C4-2B (cell line): ENCODE measurements around the gene KCTD7.

Experiments used
- CTCF ChIP-seq: fragments of 450-650 bp; conservative IDR thresholded peaks from 2 replicates; pipeline ENCODE4 v1.5.1; 2017; ENCODE audit warnings: mild to moderate bottlenecking
- ZFX ChIP-seq: fragments of 450-650 bp; IDR thresholded peaks from 2 replicates; pipeline ENCODE4 v1.6.1; 2017

DNA sequence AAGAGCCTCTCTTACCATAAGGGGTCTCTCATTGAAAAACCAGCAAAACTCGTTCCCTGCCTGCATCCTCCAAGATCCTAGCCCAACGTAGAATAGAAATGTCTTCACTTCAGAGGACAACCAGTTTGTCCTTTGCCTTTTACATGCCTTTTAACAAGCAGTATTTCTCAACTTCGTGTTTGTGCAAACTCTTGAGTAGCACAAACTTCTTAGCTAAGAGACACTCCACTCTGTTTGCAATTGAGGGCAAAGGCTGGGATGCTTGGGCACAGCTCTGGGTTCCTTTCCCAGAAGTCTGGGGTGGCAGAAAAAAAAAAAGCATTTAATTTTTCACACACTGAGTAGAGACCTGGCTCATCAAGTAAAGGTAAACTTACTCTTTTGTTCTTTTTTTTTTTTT, 19.5 kb upstream of the KCTD7 start:
- TF ChIP-seq CTCF (no peak), ZFX (no peak)
